Breast epithelium (tissue), 3 donors: ENCODE data around the gene STRIT1.

Experiments
- CTCF ChIP-seq, 3 donors: fragments of 450-650 bp; IDR thresholded peaks; one replicate each; pipeline ENCODE4 v1.5.1; 2016 to 2017; ENCODE audit warnings: antibody characterized with exemption in 3 of 3, mild to moderate bottlenecking in 3 of 3, moderate library complexity in 3 of 3
- POLR2A ChIP-seq: fragments of 450-650 bp; IDR thresholded peaks from one replicate; pipeline ENCODE4 v1.6.1; 2016; ENCODE audit warnings: antibody characterized with exemption, mild to moderate bottlenecking, moderate library complexity
- POLR2AphosphoS5 ChIP-seq, 3 donors: sonication (generic); formaldehyde crosslinking; IDR thresholded peaks; one replicate each; pipeline ENCODE4 v1.6.1; 2017; ENCODE audit warnings: antibody characterized with exemption in 3 of 3

GRCh38 chr3:155312781-155313180 lies 19.3 kb upstream of the STRIT1 start:
- TF ChIP-seq CTCF (IDR thresholded peaks at IDR 0.05) (no peak), POLR2A (no peak), POLR2AphosphoS5 (IDR thresholded peaks at IDR 0.05) (no peak)
